Stomach (tissue), 4 donors: Measurements from ENCODE around the gene IL21R.

Experiments
- POLR2A ChIP-seq, 4 donors: fragments of 450-650 bp; IDR thresholded peaks; one replicate each; pipeline ENCODE4 v1.6.1; 2016; ENCODE audit warnings: antibody characterized with exemption in 4 of 4, control low read depth in 2 of 4, mild to moderate bottlenecking in 1 of 4, moderate library complexity in 1 of 4
- TF ChIP-seq, protein P1 (sequence below), 7 experiments: fragments of 450-650 bp in 4 of 7; fragments of 200-600 bp in 3 of 7; sonication (generic) in 3 of 7; IDR thresholded peaks; one replicate each; pipeline ENCODE4 v1.5.1; 2016 to 2019; ENCODE audit warnings: antibody characterized with exemption in 7 of 7, control low read depth in 2 of 7, mild to moderate bottlenecking in 1 of 7

DNA sequence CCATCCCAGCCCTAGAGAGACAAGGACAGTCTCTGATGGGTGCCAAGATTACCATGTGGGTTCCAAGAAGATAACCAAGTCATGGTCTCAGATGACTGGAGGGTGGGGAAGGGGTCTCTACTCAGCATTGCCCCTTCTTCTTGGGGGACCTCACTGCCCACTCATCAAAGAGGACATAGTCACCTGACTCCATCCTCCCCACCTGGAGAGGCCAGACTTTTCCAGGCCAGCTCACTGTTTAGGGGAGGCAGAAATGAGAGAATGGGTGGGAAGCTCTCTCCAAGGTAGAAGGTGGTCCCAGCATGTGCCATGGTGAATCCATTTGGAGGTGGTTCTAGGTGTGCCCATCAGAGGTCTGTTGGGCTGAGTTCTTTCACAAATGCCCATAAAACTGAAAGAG, 20.7 kb upstream of the IL21R start:
- TF ChIP-seq, protein P1, sequence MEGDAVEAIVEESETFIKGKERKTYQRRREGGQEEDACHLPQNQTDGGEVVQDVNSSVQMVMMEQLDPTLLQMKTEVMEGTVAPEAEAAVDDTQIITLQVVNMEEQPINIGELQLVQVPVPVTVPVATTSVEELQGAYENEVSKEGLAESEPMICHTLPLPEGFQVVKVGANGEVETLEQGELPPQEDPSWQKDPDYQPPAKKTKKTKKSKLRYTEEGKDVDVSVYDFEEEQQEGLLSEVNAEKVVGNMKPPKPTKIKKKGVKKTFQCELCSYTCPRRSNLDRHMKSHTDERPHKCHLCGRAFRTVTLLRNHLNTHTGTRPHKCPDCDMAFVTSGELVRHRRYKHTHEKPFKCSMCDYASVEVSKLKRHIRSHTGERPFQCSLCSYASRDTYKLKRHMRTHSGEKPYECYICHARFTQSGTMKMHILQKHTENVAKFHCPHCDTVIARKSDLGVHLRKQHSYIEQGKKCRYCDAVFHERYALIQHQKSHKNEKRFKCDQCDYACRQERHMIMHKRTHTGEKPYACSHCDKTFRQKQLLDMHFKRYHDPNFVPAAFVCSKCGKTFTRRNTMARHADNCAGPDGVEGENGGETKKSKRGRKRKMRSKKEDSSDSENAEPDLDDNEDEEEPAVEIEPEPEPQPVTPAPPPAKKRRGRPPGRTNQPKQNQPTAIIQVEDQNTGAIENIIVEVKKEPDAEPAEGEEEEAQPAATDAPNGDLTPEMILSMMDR (IDR thresholded peaks at IDR 0.05) = no peak
- no peak for TF ChIP-seq POLR2A (IDR thresholded peaks at IDR 0.05)
